ENCODE results near the gene COA3. TPM values are rescaled to one million over a fixed set of nuclear protein-coding genes. Genes with fewer than 3 reads are reported as not detected.

The COA3 gene
- 100 to 1,000 TPM in 1 of 2 donors, 10 to 100 TPM in 1; 70.4 to 167 TPM for total RNA-seq

- no peaks in the 10 kb centered on the region for H3K4me1 ChIP-seq (replicated peaks)
- peak in 1 of 4 experiments; percentile 29 for TF ChIP-seq CTCF (IDR thresholded peaks at IDR 0.05)
- peak; percentile 91 for TF ChIP-seq POLR2AphosphoS5 (IDR thresholded peaks at IDR 0.05)
- no peak for TF ChIP-seq POLR2A (IDR thresholded peaks at IDR 0.05)
- H3K4me3 ChIP-seq: peak within 1 kb of the TSS; percentile 66 to 75
- intact Hi-C loops (cut with DNase I): no loop called here
- WGBS: 26% methylated on average over 65 of the region's 66 CpGs
- no peaks in the 10 kb centered on the region for H3K36me3 ChIP-seq
- H3K9me3 ChIP-seq: no peaks in the 10 kb centered on the region
- H3K27ac ChIP-seq: peak within 1 kb of the TSS; percentile 85 to 88
- peak; percentile 79 for DNase-seq (ENCODE audit: low spot score)
- no peaks in the 10 kb centered on the region for H3K27me3 ChIP-seq (replicated peaks; ENCODE audit: insufficient read depth)
Observed at GRCh38 chr17:42798383-42799380, at the start of gene COA3, which contains the start of gene CNTD1. Gene COA3 (minus strand): TSS chr17:42798704. CDS start chr17:42798681, 23 bp downstream. Gene CNTD1 (plus strand): TSS chr17:42798861. CDS start chr17:42799068, 207 bp downstream.

- Histone ChIP-seq H3K9me3 (no peaks in the 10 kb centered on the region), H3K4me1 (replicated peaks) (no peaks in the 10 kb centered on the region), H3K36me3 (no peaks in the 10 kb centered on the region), H3K27ac (no peak overlapping the region), H3K27me3 (replicated peaks; ENCODE audit: insufficient read depth) (no peaks in the 10 kb centered on the region), H3K4me3 (no peak overlapping the region)
- intact Hi-C loops (cut with DNase I): loop anchor here (5.0 kb wide), 1 partner anchor 149 kb away; the partner anchor contains the start of gene RPL27
- TF ChIP-seq POLR2A (IDR thresholded peaks at IDR 0.05) (no peak), POLR2AphosphoS5 (IDR thresholded peaks at IDR 0.05) (peak; percentile 64), CTCF (IDR thresholded peaks at IDR 0.05) (no peak)
- DNase-seq (ENCODE audit: low spot score): no peak
- 49% methylated on average over 3 of the region's 3 CpGs for WGBS
Observed at GRCh38 chr17:42848093-42848492, 49.6 kb upstream of the COA3 start.

GRCh38 chr17:42846594-42847280 is 48.2 kb upstream of the COA3 start:
- Histone ChIP-seq H3K27ac (no peak overlapping the region), H3K9me3 (no peaks in the 10 kb centered on the region), H3K4me3 (no peak overlapping the region), H3K4me1 (replicated peaks) (no peaks in the 10 kb centered on the region), H3K36me3 (no peaks in the 10 kb centered on the region), H3K27me3 (replicated peaks; ENCODE audit: insufficient read depth) (no peaks in the 10 kb centered on the region)
- 69% methylated on average over 9 of the region's 9 CpGs for WGBS
- TF ChIP-seq CTCF (IDR thresholded peaks at IDR 0.05) (no peak), POLR2A (IDR thresholded peaks at IDR 0.05) (no peak), POLR2AphosphoS5 (IDR thresholded peaks at IDR 0.05) (no peak)
- intact Hi-C loops (cut with DNase I): loop anchor here (5.0 kb wide), 1 partner anchor 151 kb away; the partner anchor contains the start of gene RPL27
- DNase-seq (ENCODE audit: low spot score): no peak

GRCh38 chr17:42845918-42846593 is 47.6 kb upstream of the COA3 start:
- Histone ChIP-seq H3K4me3 (no peak overlapping the region), H3K4me1 (replicated peaks) (no peaks in the 10 kb centered on the region), H3K9me3 (no peaks in the 10 kb centered on the region), H3K27me3 (replicated peaks; ENCODE audit: insufficient read depth) (no peaks in the 10 kb centered on the region), H3K36me3 (no peaks in the 10 kb centered on the region), H3K27ac (no peak overlapping the region)
- no peak for TF ChIP-seq CTCF (IDR thresholded peaks at IDR 0.05)
- no peak for TF ChIP-seq POLR2A (IDR thresholded peaks at IDR 0.05)
- no peak for TF ChIP-seq POLR2AphosphoS5 (IDR thresholded peaks at IDR 0.05)
- intact Hi-C loops (cut with DNase I): loop anchor here (5.0 kb wide), 1 partner anchor 151 kb away; the partner anchor contains the start of gene RPL27
- 60% methylated on average over 7 of the region's 7 CpGs for WGBS
- no peak for DNase-seq (ENCODE audit: low spot score)
